NCI-H2196 treated with DMSO at 0.1 percent for 48 hours (cell line): ENCODE measurements around the gene TLX2.
A peak's percentile ranks its signal among the peaks of the same experiment; 100 is the strongest.

ENCODE experiments used
- DNase-seq: peaks from one replicate; lab custom pipeline; 2025; ENCODE audit not compliant: unreplicated experiment; lab: John Stamatoyannopoulos, UW

The TLX2 gene

DNA sequence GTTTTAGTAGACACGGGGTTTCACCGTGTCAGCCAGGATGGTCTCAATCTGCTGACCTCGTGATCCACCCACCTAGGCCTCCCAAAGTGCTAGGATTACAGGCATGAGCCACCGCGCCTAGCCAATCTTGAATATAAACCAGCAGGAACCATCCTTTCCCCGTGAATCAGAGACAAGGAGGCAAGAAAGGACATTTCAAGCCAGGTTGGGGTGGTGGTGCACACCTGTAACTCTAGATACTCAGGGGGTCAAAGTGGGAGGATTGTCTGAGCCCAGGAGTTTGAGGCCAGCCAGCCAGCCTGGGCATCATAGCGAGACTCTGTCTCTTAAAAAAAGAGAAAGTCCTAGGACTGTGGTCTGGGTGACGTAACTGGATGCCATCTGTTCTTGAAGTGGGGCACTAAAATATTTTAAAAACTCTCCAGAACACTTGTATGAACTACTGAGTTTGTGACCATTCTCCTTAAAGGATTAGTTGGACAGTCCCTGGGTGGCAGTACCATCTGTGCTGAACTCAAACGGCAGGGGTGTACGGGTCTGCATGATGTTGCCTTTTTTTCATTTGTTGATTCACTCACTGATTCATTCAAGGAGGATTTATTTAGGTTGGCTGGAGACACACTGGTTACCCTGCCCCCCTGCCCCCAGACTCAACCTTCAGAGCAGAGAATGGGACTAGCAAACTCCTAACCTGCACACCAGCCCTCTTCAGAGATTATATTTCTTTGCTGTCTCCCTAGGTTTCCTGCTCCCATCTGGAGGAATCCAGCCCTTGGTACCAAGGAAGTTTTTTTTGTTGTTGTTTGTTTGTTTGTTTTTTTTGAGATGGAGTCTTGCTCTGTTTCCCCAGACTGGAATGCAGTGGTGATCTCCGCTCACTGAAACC is 2.9 kb upstream of the TLX2 start:
- no peak for DNase-seq

- no peak for DNase-seq
These were observed 1.3 kb upstream of the TLX2 start for GRCh38 chr2:74512744-74513604.

GRCh38 chr2:74513605-74514367 is 464 bp upstream of the TLX2 start:
- no peak for DNase-seq

- DNase-seq: no peak
These were observed 1.2 kb downstream of the TLX2 start for GRCh38 chr2:74515271-74515980.

GRCh38 chr2:74515981-74516633 is 1.9 kb downstream of the TLX2 start:
- DNase-seq: no peak

GRCh38 chr2:74516650-74517049 is 2.4 kb downstream of the TLX2 start:
- DNase-seq: no peak

DNA sequence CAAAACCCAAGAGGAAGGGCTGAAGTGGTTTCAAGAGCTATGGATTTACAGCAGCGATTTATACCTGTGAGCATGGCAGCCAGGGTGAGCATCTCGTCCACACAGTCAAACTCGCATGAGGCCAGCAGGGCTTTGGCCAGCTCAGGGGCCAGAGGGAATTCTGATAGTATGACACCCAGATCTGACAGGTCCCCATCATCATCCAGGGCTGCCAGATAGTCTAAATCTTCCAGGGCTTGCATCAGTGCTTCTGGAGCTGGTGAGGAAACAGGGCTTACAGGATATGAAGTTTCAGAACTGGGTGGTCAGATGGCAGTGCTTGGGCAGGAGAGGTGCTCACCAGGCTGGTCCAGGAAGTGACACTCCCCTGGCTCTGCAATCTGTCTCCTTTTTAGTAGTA is 8.3 kb downstream of the TLX2 start:
- no peak for DNase-seq

DNA sequence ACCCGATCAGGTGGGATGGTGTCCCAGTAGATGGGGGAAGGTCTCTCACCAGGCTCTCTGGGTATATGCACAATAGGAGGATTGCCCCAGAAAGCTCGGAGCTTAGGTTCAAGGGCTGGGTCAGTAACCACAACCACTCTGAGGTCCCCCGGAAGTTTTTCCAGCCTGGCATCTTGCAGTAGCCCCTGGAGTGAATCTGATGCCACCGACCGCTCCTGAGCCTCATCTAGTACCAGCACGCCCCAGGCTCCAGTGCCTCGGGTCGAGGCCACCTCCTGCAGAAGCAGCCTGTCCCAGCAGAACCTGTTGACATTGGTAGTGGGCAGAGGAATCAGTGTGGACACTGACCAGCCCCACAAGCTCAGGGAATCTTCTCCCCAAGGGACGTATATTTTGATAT is 9.8 kb downstream of the TLX2 start:
- no peak for DNase-seq

GRCh38 chr2:74524955-74525716 is 10.9 kb downstream of the TLX2 start:
- DNase-seq: no peak

GRCh38 chr2:74525717-74526648 is 11.7 kb downstream of the TLX2 start, which contains the start of gene DQX1:
DQX1 (minus strand) TSS chr2:74526231; CDS start chr2:74525729, 502 bp downstream.
- DNase-seq: no peak

DNA sequence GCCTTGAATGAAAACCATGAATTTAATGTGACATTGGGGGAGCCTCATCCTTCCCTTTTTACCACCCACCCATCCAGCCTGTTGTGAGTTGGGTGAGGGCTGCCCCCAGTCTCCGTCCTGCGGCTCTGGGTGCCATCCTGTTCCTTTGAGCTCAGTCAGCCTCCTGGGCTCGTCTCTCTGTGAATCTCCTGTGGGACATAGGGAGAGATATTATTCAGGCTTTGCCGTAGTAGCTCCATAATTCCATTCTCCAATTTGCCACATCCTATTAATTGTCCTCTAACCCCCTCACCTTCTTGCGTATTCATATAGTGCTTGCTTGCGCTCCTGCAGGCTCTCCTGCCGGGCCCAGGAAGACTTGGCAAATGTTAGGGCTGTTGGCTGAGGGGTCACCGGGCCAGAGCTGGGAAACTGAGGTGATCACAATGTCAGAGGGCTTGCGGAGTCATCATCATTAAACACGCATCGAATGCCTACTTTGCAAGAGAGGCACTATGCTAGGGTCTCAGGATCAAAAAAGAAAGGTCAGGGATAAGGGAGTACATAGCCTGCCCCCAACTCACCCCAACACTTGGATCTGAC is 12.5 kb downstream of the TLX2 start:
- DNase-seq: no peak

GRCh38 chr2:74527741-74528140 is 13.5 kb downstream of the TLX2 start:
- DNase-seq: no peak

DNA sequence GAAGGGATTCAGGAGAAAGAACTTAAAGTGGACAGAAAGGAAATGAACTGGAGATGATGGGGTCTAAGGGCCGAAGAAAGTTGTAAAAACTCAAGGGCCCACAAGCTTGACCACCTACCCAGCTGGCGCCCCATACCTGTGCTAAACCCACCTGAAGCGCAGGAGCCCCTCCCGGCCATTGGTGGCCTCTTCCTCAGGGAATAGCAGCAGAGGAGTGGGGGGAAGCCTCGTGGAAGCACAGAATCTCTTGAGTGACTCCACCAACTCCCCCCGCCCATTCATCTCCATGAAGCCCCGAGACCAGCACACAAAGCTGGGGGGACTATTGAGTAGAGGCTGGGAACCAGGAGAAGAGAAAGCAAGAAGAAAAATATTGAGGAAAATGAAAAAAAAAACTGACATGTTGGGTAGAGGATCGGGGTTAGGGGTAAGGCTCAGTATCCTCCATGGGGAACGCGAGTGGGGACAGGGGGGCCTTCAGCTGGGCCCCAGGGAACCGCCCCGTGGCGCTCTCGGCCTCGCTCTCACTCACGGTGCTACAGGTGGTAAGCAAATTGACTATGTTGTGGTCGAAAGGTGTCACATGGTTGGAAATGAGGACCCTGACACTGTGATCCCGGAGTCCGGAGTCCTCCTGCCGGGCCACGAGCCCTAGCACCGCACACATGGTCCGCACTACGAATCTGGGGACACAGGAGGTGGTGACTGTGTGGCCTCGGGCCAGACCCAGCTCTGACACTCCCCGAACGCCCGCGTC is 14.5 kb downstream of the TLX2 start:
- no peak for DNase-seq

DNA sequence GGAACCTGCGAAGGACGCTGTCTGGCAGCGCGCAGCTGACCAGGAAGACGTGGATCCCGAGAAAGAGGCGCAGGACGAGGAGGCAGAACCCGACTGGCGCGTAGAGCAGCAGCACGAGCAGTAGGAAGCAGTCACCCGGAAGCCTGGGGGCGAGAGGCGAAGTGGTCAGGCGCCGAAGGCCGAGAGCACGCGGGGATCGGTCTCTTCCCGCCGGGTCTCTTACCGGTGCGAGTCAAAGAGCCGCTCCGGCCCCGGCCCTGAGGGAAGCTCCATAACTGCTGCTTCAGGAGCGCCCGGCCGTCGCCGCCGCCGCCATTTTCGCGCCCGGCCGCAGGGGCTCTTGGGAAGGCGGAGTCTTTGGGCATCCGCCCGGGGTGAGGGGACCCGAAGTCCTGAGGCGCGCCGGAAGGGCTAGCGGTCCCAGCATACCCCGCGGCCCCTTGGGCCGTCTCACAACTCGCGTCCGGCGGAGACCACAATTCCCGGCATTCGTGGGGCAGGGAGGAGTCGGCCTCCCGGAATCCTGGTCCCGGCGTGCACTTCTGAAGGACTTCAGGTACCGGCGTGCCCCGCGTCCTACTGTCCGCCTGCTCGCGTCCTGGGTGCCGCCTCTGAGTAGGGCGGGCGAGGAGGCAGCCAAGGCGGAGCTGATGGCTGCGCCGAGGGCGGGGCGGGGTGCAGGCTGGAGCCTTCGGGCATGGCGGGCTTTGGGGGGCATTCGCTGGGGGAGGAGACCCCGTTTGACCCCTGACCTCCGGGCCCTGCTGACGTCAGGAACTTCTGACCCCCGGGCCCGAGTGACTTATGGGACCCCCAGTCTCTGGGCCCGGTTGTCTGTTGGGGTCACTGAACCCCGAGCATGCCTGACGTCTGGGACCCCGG is 15.3 kb downstream of the TLX2 start, which contains the start of the genes AUP1 and HTRA2:
Gene AUP1 (minus strand): TSS at position 350 of the 882 bp plus-strand sequence. CDS start 77 bp downstream, at position 273.
Gene HTRA2 (plus strand): TSS at position 577 of the 882 bp plus-strand sequence. CDS start 74 bp downstream, at position 651.
- peak; percentile 84 for DNase-seq

DNA sequence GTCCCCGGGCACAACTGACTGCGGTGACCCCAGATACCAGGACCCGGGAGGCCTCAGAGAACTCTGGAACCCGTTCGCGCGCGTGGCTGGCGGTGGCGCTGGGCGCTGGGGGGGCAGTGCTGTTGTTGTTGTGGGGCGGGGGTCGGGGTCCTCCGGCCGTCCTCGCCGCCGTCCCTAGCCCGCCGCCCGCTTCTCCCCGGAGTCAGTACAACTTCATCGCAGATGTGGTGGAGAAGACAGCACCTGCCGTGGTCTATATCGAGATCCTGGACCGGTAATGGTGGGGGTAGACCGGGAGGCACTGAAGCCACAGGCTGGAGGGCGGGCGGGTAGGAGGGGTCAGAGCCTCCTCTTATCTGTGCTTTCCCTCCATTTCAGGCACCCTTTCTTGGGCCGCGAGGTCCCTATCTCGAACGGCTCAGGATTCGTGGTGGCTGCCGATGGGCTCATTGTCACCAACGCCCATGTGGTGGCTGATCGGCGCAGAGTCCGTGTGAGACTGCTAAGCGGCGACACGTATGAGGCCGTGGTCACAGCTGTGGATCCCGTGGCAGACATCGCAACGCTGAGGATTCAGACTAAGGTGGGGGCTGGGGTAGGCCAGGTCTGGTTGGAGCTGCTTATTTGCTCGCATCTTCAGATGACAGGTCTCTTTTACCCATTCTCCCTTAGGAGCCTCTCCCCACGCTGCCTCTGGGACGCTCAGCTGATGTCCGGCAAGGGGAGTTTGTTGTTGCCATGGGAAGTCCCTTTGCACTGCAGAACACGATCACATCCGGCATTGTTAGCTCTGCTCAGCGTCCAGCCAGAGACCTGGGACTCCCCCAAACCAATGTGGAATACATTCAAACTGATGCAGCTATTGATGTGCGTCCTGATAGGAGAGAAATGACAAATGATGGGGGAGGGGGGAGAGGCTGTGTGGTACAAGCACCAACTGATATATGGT is 16.3 kb downstream of the TLX2 start:
- DNase-seq: no peak
